ENCODE data around the gene ANKRD39. TPM values are rescaled to one million over a fixed set of nuclear protein-coding genes. Genes with fewer than 3 reads are reported as not detected.
A peak's percentile ranks its signal among the peaks of the same experiment; 100 is the strongest.

ANKRD39 gene
- total and polyA plus RNA-seq, 2 of the 8 experiments (the other 6 are each of a cell fraction or from before 2014, with no cell fraction given): 18.5 to 21.3 TPM

DNA sequence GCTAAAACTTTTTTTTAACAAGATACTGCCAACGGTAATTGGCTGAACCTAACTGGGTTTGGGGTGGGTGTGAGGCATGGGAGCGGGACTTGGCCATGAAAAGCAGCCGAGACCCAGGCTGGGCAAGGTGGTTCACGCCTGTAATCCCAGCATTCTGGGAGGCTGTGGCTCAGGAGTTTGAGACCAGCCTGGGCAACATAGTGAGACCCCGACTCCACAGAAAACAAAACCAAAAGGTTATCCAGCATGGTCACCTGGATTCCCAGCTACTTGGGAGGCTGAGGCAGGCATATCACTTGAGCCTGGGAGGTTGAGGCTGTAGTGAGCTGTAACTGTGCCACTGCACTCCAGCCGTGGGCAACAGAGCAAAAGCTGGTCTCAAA is 23.1 kb upstream of the ANKRD39 start:
- peak overlapping the region; percentile 41 for H4K5ac ChIP-seq (ENCODE audit: insufficient read length, low read depth, low read length)
- 87% methylated on average over 5 of the region's 6 CpGs; no CpG with 5 or more reads in 1 of the 2 experiments for WGBS, 2 experiments (ENCODE audit: extremely low coverage in 1 of 2, insufficient coverage in 1 of 2, insufficient read length in 1 of 2, insufficient replicate concordance in 2 of 2, low coverage in 1 of 2, low lambda C conversion rate in 2 of 2, missing lambda C conversion rate in 1 of 2)
- peak overlapping the region in 1 of 4 experiments; percentile 36; a peak in 1 of 8 replicates for H3K4me3 ChIP-seq (ENCODE audit: extremely low read depth in 1 of 4, insufficient read depth in 2 of 4, low read depth in 3 of 4, low read length in 4 of 4)
- peak overlapping the region; percentile 88 for H2BK20ac ChIP-seq (ENCODE audit: low read length)
- no peaks in the 10 kb centered on the region for H3K79me2 ChIP-seq (ENCODE audit: control insufficient read depth in 1 of 2, insufficient read depth in 2 of 2, low read length in 2 of 2)
- peak overlapping the region; percentile 49 to 74; a peak in 3 of 4 replicates for H3K4me2 ChIP-seq (ENCODE audit: insufficient read depth in 1 of 2, low read depth in 2 of 2, low read length in 2 of 2)
- peaks cover 2% of the 10 kb centered on the region; the same call in 1 of the 2 replicates for H3K23me2 ChIP-seq (ENCODE audit: low read depth, low read length)
- H3K56ac ChIP-seq (replicated peaks; ENCODE audit: insufficient read length, low read depth, low read length): no peak overlapping the region
- FAIRE-seq: no peak
- H3K14ac ChIP-seq (ENCODE audit: insufficient read length): no peak overlapping the region
- H4K20me1 ChIP-seq (replicated peaks in 1 of 2; ENCODE audit: control insufficient read depth in 1 of 2, insufficient read depth in 2 of 2, low read length in 2 of 2): no peaks in the 10 kb centered on the region
- no peak overlapping the region for H3K4ac ChIP-seq (replicated peaks; ENCODE audit: insufficient read length, low read depth, low read length)
- no peak overlapping the region for H2AK5ac ChIP-seq (ENCODE audit: low read depth, low read length)
- 0 out of 2 replicates have a peak overlapping the region, but pooled peaks have one; percentile 61 for H2BK15ac ChIP-seq (ENCODE audit: low read length)
- peak overlapping the region; percentile 95; the same call in 1 of the 2 replicates for H2BK12ac ChIP-seq (ENCODE audit: low read depth, low read length)
- H2BK5ac ChIP-seq (ENCODE audit: low read depth, low read length): peak overlapping the region; percentile 90
- H2AFZ ChIP-seq (ENCODE audit: low read length): no peak overlapping the region
- TF ChIP-seq SIRT6 (IDR thresholded peaks at IDR 0.05; ENCODE audit: low read length) (no peak), TAF1 (IDR thresholded peaks at IDR 0.05; ENCODE audit: low read depth, low read length) (no peak), JUND (IDR thresholded peaks at IDR 0.05; ENCODE audit: low read length) (no peak), BACH1 (IDR thresholded peaks at IDR 0.05; ENCODE audit: low read length) (no peak), RBBP5 (IDR thresholded peaks at IDR 0.05; ENCODE audit: borderline replicate concordance, low read depth, low read length) (no peak)
- no peak for DNase-seq (ENCODE audit: low read depth in 1 of 2, low spot score in 2 of 2)
- no peak overlapping the region for H3K27ac ChIP-seq (ENCODE audit: low read depth, low read length)
- H3K4me1 ChIP-seq (replicated peaks in 1 of 4; ENCODE audit: control insufficient read depth in 3 of 4, insufficient read depth in 4 of 4, low read length in 3 of 4): peaks cover 3 to 30% (median 21%) of the 10 kb centered on the region in 4 experiments
- POLR2A ChIA-PET (ENCODE audit: partially characterized antibody): interaction anchor here (0.6 to 4.9 kb wide), 7 partner anchors 8 to 40 kb away, joined by 3 to 25 read pairs (median 5); partner anchors contain the start of gene ANKRD39
- H4K8ac ChIP-seq (ENCODE audit: extremely low read depth, insufficient read depth, low read length): peak overlapping the region; percentile 28; the same call in 1 of the 2 replicates
- peaks cover 0 to 2% (median under 1%) of the 10 kb centered on the region in 4 experiments; a peak in 2 of 7 replicates for H3K27me3 ChIP-seq (replicated peaks in 1 of 4; ENCODE audit: control insufficient read depth in 3 of 4, extremely low read depth in 1 of 4, insufficient read depth in 3 of 4, low read length in 3 of 4)
- no peak overlapping the region for H3K23ac ChIP-seq (ENCODE audit: insufficient read length)
- H4K91ac ChIP-seq (replicated peaks; ENCODE audit: insufficient read length, low read length): peak overlapping the region; percentile 92
- CTCF ChIA-PET (ENCODE audit: partially characterized antibody): interaction anchor here (0.6 to 4.1 kb wide), 7 partner anchors 7 to 112 kb away, joined by 4 to 27 read pairs (median 12); partner anchors contain the start of gene ANKRD39
- H3K9ac ChIP-seq (replicated peaks in 1 of 4; ENCODE audit: extremely low read depth in 1 of 4, low read depth in 3 of 4, low read length in 3 of 4): no peak overlapping the region
- H3K79me1 ChIP-seq (ENCODE audit: low read depth, low read length): no peaks in the 10 kb centered on the region
- H3K36me3 ChIP-seq (ENCODE audit: control insufficient read depth in 2 of 4, insufficient read depth in 4 of 4, low read length in 3 of 4): no peaks in the 10 kb centered on the region
- peak overlapping the region; percentile 96; the same call in 1 of the 2 replicates for H3K18ac ChIP-seq (ENCODE audit: extremely low read depth, low read length)
- peak overlapping the region; percentile 74 for H2BK120ac ChIP-seq (replicated peaks; ENCODE audit: low read depth, low read length)
- H3K9me3 ChIP-seq (ENCODE audit: insufficient read depth in 2 of 2, low read depth in 1 of 2, low read length in 1 of 2): no peaks in the 10 kb centered on the region

Measured in H1 (cell line).